Adrenal gland (tissue), 12 donors: ENCODE results near the gene MAD1L1. TPM values are rescaled to one million over a fixed set of nuclear protein-coding genes. Genes with fewer than 3 reads are reported as not detected.
A peak's percentile ranks its signal among the peaks of the same experiment; 100 is the strongest.

Experiments
- DNase-seq, 7 donors: peaks; one replicate each; pipeline ENCODE4 v3.0.0-alpha.2; 2019 to 2020
- H3K27ac ChIP-seq, 5 donors: fragments of 200-600 bp; sonication (generic) in 4 of 5; 1 replicate in 3 of 5; 2 replicates in 2 of 5; pipeline versions ENCODE4 v1.5.1 to v1.8.0; 2016 to 2020; ENCODE audit warnings: mild to moderate bottlenecking in 1 of 5
- H3K27me3 ChIP-seq: fragments of 200-600 bp; 2 replicates; pipeline ENCODE4 v1.8.0; 2021
- H3K36me3 ChIP-seq, 2 donors: fragments of 200-600 bp; replicated peaks in 1 of 2; 1 replicate in 1 of 2; 2 replicates in 1 of 2; pipeline versions ENCODE4 v1.5.1 to v1.8.0; 2018 to 2022
- H3K4me1 ChIP-seq, 2 donors: fragments of 200-600 bp; replicated peaks in 1 of 2; 1 replicate in 1 of 2; 2 replicates in 1 of 2; pipeline versions ENCODE4 v1.5.1 to v1.8.0; 2018 to 2021
- H3K4me3 ChIP-seq, 4 donors: fragments of 200-600 bp; sonication (generic) in 3 of 4; one replicate each; pipeline ENCODE4 v1.5.1; 2016 to 2018
- H3K9me3 ChIP-seq, 3 donors: fragments of 200-600 bp; sonication (generic) in 1 of 3; replicated peaks in 1 of 3; 1 replicate in 2 of 3; 2 replicates in 1 of 3; pipeline versions ENCODE4 v1.5.1 to v1.8.0; 2016 to 2021
- CTCF ChIP-seq, 6 experiments: fragments of 450-650 bp in 4 of 6; fragments of 200-600 bp in 2 of 6; sonication (generic) in 1 of 6; IDR thresholded peaks; 1 replicate in 5 of 6; 2 replicates in 1 of 6; pipeline versions ENCODE4 v1.5.1 to v1.8.0; 2016 to 2021; ENCODE audit warnings: antibody characterized with exemption in 6 of 6, mild to moderate bottlenecking in 2 of 6, moderate library complexity in 1 of 6
- POLR2A ChIP-seq, 2 donors: fragments of 450-650 bp; IDR thresholded peaks; one replicate each; pipeline ENCODE4 v1.6.1; 2017; ENCODE audit warnings: antibody characterized with exemption in 2 of 2, mild to moderate bottlenecking in 2 of 2, moderate library complexity in 1 of 2
- WGBS, 4 donors: extraction: QIAGEN DNeasy Blood & Tissue Kit in 2 of 4; methylation state at CpG; one replicate each; pipeline versions ENCODE4 v1.1.5 to v1.1.7; 2013 to 2017; 5-methylcytosine and 5-hydroxymethylcytosine counted together
- intact Hi-C, 2 donors: fragments of 100-400 bp; cut with DNase I; formaldehyde crosslinking; loops; one replicate each; pipeline versions ENCODE4 v1.14.1 to v1.15.0; 2022 to 2023
- polyA plus RNA-seq, 3 donors: library from polyadenylated mRNA; stranded (reverse); fragments of 200-250 nt in 2 of 3; fragments of 350-450 nt in 1 of 3; fragmentation: Illumina TruSeq in 1 of 3; extraction: RNeasy Lipid Tissue Mini Kit (QIAGEN cat#74804) in 1 of 3; gene quantifications; one replicate each; pipeline ENCODE4 v1.2.3, GENCODE V29; 2013 to 2014
- total RNA-seq, 9 donors: library from RNA; depleted of rRNA in 4 of 9; stranded (reverse); fragments of >200 nt in 4 of 9; fragments of 120-200 nt in 1 of 9; fragmentation: NEBNext Ultra II Directional in 1 of 9; extraction: Animal tissue kit (Norgen Biotek cat#: 25700) in 1 of 9; gene quantifications; one replicate each; pipeline versions ENCODE4 v1.1.0 to v1.2.4, GENCODE V29; 2013 to 2023
- donor health status: healthy with polysubstance abuse.
- donor health status: Bipolar disorder and iron deficiency.
- donor health status: DM: yes; HTN: yes; CAD: no.
- donor health status: DM: no; HTN: no; CAD: no.
- donor health status: DM: no; HTN: no; CAD: no.
- donor health status: DM: yes; HTN: yes; CAD: no.

MAD1L1 gene
- total and polyA plus RNA-seq, 12 donors = 6.7 to 87.7 (median 28.9) TPM

- H3K9me3 ChIP-seq = no peaks in the 10 kb centered on the region
- H3K4me1 ChIP-seq = no peaks in the 10 kb centered on the region
- 97 to 100% (median 97%) methylated on average over 7 to 21 of the region's 21 CpGs for WGBS, 4 donors
- H3K36me3 ChIP-seq = no peaks in the 10 kb centered on the region
- no peak overlapping the region for H3K4me3 ChIP-seq
- intact Hi-C loops = no loop called here
- peak in 1 of 7 donors; percentile 3 for DNase-seq
- no peak overlapping the region for H3K27ac ChIP-seq
- H3K27me3 ChIP-seq = no peaks in the 10 kb centered on the region
- TF ChIP-seq CTCF (IDR thresholded peaks at IDR 0.05) (no peak), POLR2A (IDR thresholded peaks at IDR 0.05) (no peak)
Measured at GRCh38 chr7:2044883-2045471, 187.8 kb downstream of the MAD1L1 start.

- Histone ChIP-seq H3K27ac (no peak overlapping the region), H3K27me3 (no peaks in the 10 kb centered on the region), H3K9me3 (no peaks in the 10 kb centered on the region), H3K36me3 (no peaks in the 10 kb centered on the region), H3K4me1 (no peaks in the 10 kb centered on the region), H3K4me3 (no peak overlapping the region)
- peak in 1 of 7 donors; percentile 3 for DNase-seq
- TF ChIP-seq CTCF (IDR thresholded peaks at IDR 0.05) = no peak
- no peak for TF ChIP-seq POLR2A (IDR thresholded peaks at IDR 0.05)
- intact Hi-C loops = no loop called here
- 95 to 98% (median 96%) methylated on average over 18 to 21 of the region's 21 CpGs for WGBS, 4 donors
Measured at GRCh38 chr7:2044311-2044882, 188.3 kb downstream of the MAD1L1 start.

GRCh38 chr7:2043316-2044039 is 189.3 kb downstream of the MAD1L1 start:
- intact Hi-C loops = no loop called here
- Histone ChIP-seq H3K4me3 (no peak overlapping the region), H3K27ac (no peak overlapping the region), H3K9me3 (no peaks in the 10 kb centered on the region), H3K27me3 (no peaks in the 10 kb centered on the region), H3K36me3 (no peaks in the 10 kb centered on the region), H3K4me1 (no peaks in the 10 kb centered on the region)
- TF ChIP-seq POLR2A (IDR thresholded peaks at IDR 0.05) (no peak), CTCF (IDR thresholded peaks at IDR 0.05) (no peak)
- 95 to 98% (median 96%) methylated on average over 9 to 32 of the region's 32 CpGs for WGBS, 4 donors
- peak in 1 of 7 donors; percentile 3 for DNase-seq

DNA sequence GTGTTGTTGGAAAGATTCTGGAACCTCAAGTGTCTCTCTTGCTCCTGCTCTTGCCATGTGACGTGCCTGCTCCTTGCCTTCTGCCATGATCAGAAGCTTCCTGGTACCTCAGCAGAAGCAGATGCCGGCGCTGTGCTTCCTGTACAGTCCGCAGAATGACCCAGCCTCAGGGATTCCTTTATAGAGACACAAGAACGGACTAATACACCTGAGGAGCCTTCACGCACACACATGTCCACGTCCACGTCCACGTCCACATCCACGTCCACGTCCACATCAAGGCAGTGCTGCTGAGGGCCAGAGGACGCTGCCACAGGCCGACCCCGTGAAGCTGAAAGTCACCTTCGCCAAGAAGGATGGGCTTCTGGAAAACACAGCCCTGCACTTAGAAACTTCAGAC is 190.1 kb downstream of the MAD1L1 start:
- Histone ChIP-seq H3K9me3 (no peaks in the 10 kb centered on the region), H3K27me3 (no peaks in the 10 kb centered on the region), H3K4me1 (no peaks in the 10 kb centered on the region), H3K4me3 (no peak overlapping the region), H3K36me3 (no peaks in the 10 kb centered on the region), H3K27ac (no peak overlapping the region)
- intact Hi-C loops = no loop called here
- WGBS, 4 donors = 92 to 95% (median 94%) methylated on average over 15 of the region's 15 CpGs
- DNase-seq = no peak
- TF ChIP-seq CTCF (IDR thresholded peaks at IDR 0.05) (no peak), POLR2A (IDR thresholded peaks at IDR 0.05) (no peak)
